Measurements from ENCODE around the gene IMPG2.

DNA sequence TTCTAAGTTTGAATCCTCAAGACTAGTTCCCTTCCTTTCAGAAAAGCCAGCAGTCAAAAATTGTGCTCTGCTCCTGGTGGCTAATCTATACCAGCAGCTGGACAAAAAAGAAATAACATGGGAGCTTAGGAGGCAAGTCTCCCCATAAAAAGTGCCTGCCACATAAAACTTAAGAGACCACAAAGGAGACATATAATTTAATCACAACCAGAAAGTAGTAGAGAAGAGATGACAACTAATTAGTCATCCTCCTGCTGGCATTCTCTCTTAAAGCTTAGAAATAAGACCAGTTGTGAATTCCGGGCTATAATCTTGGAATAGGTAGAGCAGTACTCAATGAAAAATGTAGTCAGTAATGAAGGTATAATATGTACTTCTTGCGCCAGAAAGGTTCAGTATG is 20.2 kb upstream of the IMPG2 start:
- TF ChIP-seq, protein P1, sequence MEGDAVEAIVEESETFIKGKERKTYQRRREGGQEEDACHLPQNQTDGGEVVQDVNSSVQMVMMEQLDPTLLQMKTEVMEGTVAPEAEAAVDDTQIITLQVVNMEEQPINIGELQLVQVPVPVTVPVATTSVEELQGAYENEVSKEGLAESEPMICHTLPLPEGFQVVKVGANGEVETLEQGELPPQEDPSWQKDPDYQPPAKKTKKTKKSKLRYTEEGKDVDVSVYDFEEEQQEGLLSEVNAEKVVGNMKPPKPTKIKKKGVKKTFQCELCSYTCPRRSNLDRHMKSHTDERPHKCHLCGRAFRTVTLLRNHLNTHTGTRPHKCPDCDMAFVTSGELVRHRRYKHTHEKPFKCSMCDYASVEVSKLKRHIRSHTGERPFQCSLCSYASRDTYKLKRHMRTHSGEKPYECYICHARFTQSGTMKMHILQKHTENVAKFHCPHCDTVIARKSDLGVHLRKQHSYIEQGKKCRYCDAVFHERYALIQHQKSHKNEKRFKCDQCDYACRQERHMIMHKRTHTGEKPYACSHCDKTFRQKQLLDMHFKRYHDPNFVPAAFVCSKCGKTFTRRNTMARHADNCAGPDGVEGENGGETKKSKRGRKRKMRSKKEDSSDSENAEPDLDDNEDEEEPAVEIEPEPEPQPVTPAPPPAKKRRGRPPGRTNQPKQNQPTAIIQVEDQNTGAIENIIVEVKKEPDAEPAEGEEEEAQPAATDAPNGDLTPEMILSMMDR (IDR thresholded peaks at IDR 0.05) = no peak
- TF ChIP-seq POLR2A (IDR thresholded peaks at IDR 0.05) = no peak

Data from right lobe of liver (tissue), 4 donors.